Psoas muscle (tissue), 8 donors: ENCODE measurements around the gene THUMPD1. TPM values are rescaled to one million over a fixed set of nuclear protein-coding genes. Genes with fewer than 3 reads are reported as not detected.

Experiments used
- ATAC-seq, 4 donors: fragments of 200-7000 bp; cut with Tn5 transposase; one replicate each; pipeline ENCODE4 v1.9.1; 2020; ENCODE audit warnings: moderate library complexity in 3 of 4, mild to moderate bottlenecking in 2 of 4
- DNase-seq, 2 donors: peaks; one replicate each; pipeline ENCODE4 v3.0.0-alpha.2; 2020
- H3K27ac ChIP-seq: fragments of 200-600 bp; one replicate; pipeline ENCODE4 v1.8.0; 2022
- H3K27me3 ChIP-seq, 3 donors: fragments of 200-600 bp in 1 of 3; one replicate each; pipeline versions ENCODE4 v1.6.1 to v1.8.0; 2013 to 2022; ENCODE audit warnings: low read length in 2 of 3, mild to moderate bottlenecking in 2 of 3, moderate library complexity in 1 of 3; ENCODE audit not compliant: insufficient read depth in 3 of 3
- H3K36me3 ChIP-seq, 2 donors: fragments of 200-600 bp in 1 of 2; one replicate each; pipeline versions ENCODE4 v1.6.1 to v1.8.0; 2013 to 2022; ENCODE audit warnings: low read depth in 1 of 2, mild to moderate bottlenecking in 1 of 2, moderate library complexity in 1 of 2; ENCODE audit not compliant: insufficient read depth in 1 of 2
- H3K4me1 ChIP-seq: fragments of 200-600 bp; one replicate; pipeline ENCODE4 v1.8.0; 2022
- H3K4me3 ChIP-seq: fragments of 200-600 bp; one replicate; pipeline ENCODE4 v1.8.0; 2022; ENCODE audit warnings: mild to moderate bottlenecking
- H3K9me3 ChIP-seq: fragments of 200-600 bp; one replicate; pipeline ENCODE4 v1.8.0; 2022
- CTCF ChIP-seq: fragments of 200-600 bp; IDR thresholded peaks from one replicate; pipeline ENCODE4 v1.8.0; 2022; ENCODE audit warnings: antibody characterized with exemption
- WGBS, 3 donors: extraction: QIAGEN DNeasy Blood & Tissue Kit; methylation state at CpG; one replicate each; pipeline versions ENCODE4 v1.1.6 to v1.1.7; 2013; 5-methylcytosine and 5-hydroxymethylcytosine counted together
- intact Hi-C, 2 donors: fragments of 100-400 bp; cut with DNase I; formaldehyde crosslinking; loops; one replicate each; pipeline versions ENCODE4 v1.11.0 to v1.14.2; 2022
- polyA plus RNA-seq, 3 donors: library from polyadenylated mRNA; stranded (reverse); fragments of 200-250 nt; gene quantifications; one replicate each; pipeline ENCODE4 v1.2.3, GENCODE V29; 2013
- total RNA-seq, 4 donors: library from RNA; stranded (reverse); fragmentation: NEBNext Ultra II Directional in 2 of 4; extraction: Animal tissue kit (Norgen Biotek cat#: 25700) in 2 of 4; gene quantifications; one replicate each; pipeline versions ENCODE4 v1.2.1 to v1.2.4, GENCODE V29; 2021 to 2023
- donor health status: healthy with polysubstance abuse.
- donor health status: DM: no; HTN: no; CAD: no; lungs with moderate emphysema.
- donor health status: Bipolar disorder and iron deficiency.
- donor health status: healthy.
- donor health status: DM: yes; HTN: yes; CAD: no.
- donor health status: DM: no; HTN: no; CAD: no.
- donor health status: DM: no; HTN: no; CAD: no.
- donor health status: DM: yes; HTN: yes; CAD: no.

The THUMPD1 gene
- total and polyA plus RNA-seq, 7 donors: 13.0 to 29.5 (median 20.5) TPM

GRCh38 chr16:20781697-20782096 lies 40.1 kb upstream of the THUMPD1 start:
- DNase-seq (no peak), ATAC-seq (no peak)
- peaks cover 0 to 26% of the 10 kb centered on the region in 2 donors for H3K36me3 ChIP-seq
- intact Hi-C loops: no loop called here
- H3K9me3 ChIP-seq: no peaks in the 10 kb centered on the region
- H3K4me3 ChIP-seq: no peak overlapping the region
- no peak for TF ChIP-seq CTCF
- H3K27me3 ChIP-seq: no peaks in the 10 kb centered on the region
- no peak overlapping the region for H3K27ac ChIP-seq
- WGBS, 3 donors: 81 to 87% (median 87%) methylated on average over 1 of the region's 1 CpG
- H3K4me1 ChIP-seq: no peaks in the 10 kb centered on the region

GRCh38 chr16:20774703-20775362 lies 33.2 kb upstream of the THUMPD1 start:
- WGBS, 3 donors: 67 to 71% (median 69%) methylated on average over 7 of the region's 7 CpGs
- intact Hi-C loops: no loop called here
- no peak overlapping the region for H3K27ac ChIP-seq

GRCh38 chr16:20773679-20774078 lies 32.1 kb upstream of the THUMPD1 start:
- Histone ChIP-seq H3K4me3 (no peak overlapping the region), H3K9me3 (peaks cover 6% of the 10 kb centered on the region), H3K27me3 (no peaks in the 10 kb centered on the region), H3K4me1 (no peaks in the 10 kb centered on the region), H3K36me3 (peaks cover 0 to 2% of the 10 kb centered on the region in 2 donors), H3K27ac (no peak overlapping the region)
- intact Hi-C loops: no loop called here
- no peak for ATAC-seq
- WGBS, 3 donors: 93 to 96% (median 93%) methylated on average over 3 of the region's 3 CpGs
- DNase-seq: no peak
- no peak for TF ChIP-seq CTCF

More at GRCh38 chr16:20774703-20775362, 33.2 kb upstream of the THUMPD1 start:
- Histone ChIP-seq H3K36me3 (peaks cover 0 to 14% of the 10 kb centered on the region in 2 donors), H3K4me1 (no peaks in the 10 kb centered on the region), H3K4me3 (no peak overlapping the region), H3K27me3 (no peaks in the 10 kb centered on the region), H3K9me3 (peaks cover 6% of the 10 kb centered on the region)
- peak; percentile 22 for TF ChIP-seq CTCF
- ATAC-seq: peak in 1 of 4 donors; percentile 19
- DNase-seq: peak; percentile 23 to 41

GRCh38 chr16:20768818-20769217 lies 27.2 kb upstream of the THUMPD1 start:
- Histone ChIP-seq H3K36me3 (no peaks in the 10 kb centered on the region), H3K27ac (no peak overlapping the region), H3K27me3 (no peaks in the 10 kb centered on the region), H3K4me1 (no peaks in the 10 kb centered on the region), H3K9me3 (peaks cover 6% of the 10 kb centered on the region), H3K4me3 (no peak overlapping the region)
- no peak for TF ChIP-seq CTCF
- ATAC-seq (no peak), DNase-seq (no peak)
- 38 to 93% (median 88%) methylated on average over 1 of the region's 1 CpG for WGBS, 3 donors
- intact Hi-C loops: no loop called here

GRCh38 chr16:20768121-20768520 lies 26.5 kb upstream of the THUMPD1 start:
- ATAC-seq: no peak
- H3K27ac ChIP-seq: no peak overlapping the region
- no peaks in the 10 kb centered on the region for H3K36me3 ChIP-seq
- no peak for TF ChIP-seq CTCF
- H3K4me3 ChIP-seq: no peak overlapping the region
- H3K4me1 ChIP-seq: no peaks in the 10 kb centered on the region
- no peaks in the 10 kb centered on the region for H3K27me3 ChIP-seq
- intact Hi-C loops: no loop called here
- DNase-seq: no peak
- H3K9me3 ChIP-seq: peaks cover 6% of the 10 kb centered on the region
- 94 to 97% (median 96%) methylated on average over 1 of the region's 1 CpG for WGBS, 3 donors
